ENCODE data around the gene PGP. TPM values are rescaled to one million over a fixed set of nuclear protein-coding genes. Genes with fewer than 3 reads are reported as not detected.

Gene PGP
- total and polyA plus RNA-seq, 10 of the 15 experiments (the other 5 are each of a cell fraction or from before 2014, with no cell fraction given), result 0.42 to 28.0 (median 12.1) TPM

DNA sequence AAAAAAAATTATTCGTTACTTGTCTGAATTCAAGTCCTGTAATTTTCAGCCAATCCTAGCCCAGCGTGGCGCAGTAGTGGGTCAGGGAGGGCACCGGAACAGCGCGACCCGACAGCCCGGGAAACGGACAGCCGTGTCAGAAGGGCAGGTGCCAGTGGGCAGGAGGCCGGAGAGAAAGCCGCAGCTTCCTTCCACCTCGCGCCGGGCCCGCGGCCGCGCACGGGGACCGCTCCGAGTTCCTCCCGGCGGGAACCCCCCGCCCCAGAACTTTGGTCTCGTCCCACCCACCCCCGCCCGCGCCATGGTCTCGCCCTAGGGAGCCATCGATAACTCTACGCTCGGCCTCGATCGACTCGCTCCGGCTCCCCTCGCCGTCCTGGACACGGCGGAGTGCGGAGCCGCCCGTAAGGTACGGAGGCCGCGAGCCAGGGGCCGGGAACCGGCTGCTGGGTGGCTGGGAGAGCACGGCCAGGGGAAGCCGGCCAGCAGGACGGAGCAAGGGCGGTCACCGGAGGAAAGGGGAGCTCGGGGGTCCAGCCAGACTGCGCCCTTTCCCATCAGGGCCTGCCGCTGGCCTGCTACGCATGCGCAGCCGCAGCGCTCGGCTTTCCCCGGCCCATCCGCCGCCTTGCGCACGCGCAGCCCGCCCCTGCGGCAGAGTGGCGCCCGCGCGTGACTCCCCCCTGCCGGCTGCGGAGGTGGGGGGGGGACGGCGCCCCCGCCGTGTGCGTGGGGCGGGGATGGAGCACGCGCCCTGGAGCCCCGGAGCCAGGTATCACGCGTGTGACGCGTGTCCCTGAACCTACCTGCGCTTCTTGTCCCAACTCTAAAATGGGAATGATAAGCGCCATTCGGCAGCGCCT, 9.3 kb downstream of the PGP start, which contains the start of gene MLST8 (continued):
- TF ChIP-seq CEBPZ (IDR thresholded peaks at IDR 0.05; ENCODE audit: low read depth, low read length), result 0 out of 2 replicates have a peak, but pooled peaks have one; percentile 35
- peak; percentile 70 for TF ChIP-seq ATF3 (IDR thresholded peaks at IDR 0.05; ENCODE audit: borderline replicate concordance, extremely low read depth, low read depth, low read length)
- TF ChIP-seq NR2C2 (IDR thresholded peaks at IDR 0.05; ENCODE audit: borderline replicate concordance, control insufficient read depth, insufficient read length, low read depth), result peak; percentile 92
- TF ChIP-seq NRF1 (conservative IDR thresholded peaks at IDR 0.05; ENCODE audit: low read depth, low read length), result peak; percentile 96
- TF ChIP-seq CHD2 (IDR thresholded peaks at IDR 0.05; ENCODE audit: borderline replicate concordance, low read depth, low read length), result 0 out of 2 replicates have a peak, but pooled peaks have one; percentile 33
- no peak for TF ChIP-seq RBBP5 (conservative IDR thresholded peaks at IDR 0.05)
- TF ChIP-seq TCF3 (IDR thresholded peaks at IDR 0.05; ENCODE audit: borderline replicate concordance, insufficient read depth, low read depth, low read length), result 0 out of 2 replicates have a peak, but pooled peaks have one; percentile 17
- peak; percentile 57 for TF ChIP-seq RUNX3 (IDR thresholded peaks at IDR 0.05; ENCODE audit: low read length)
- TF ChIP-seq CUX1 (IDR thresholded peaks at IDR 0.05; ENCODE audit: insufficient replicate concordance, low read depth, low read length), result peak; percentile 95
- no peak; the same call in 1 of the 2 replicates for TF ChIP-seq SMC3 (IDR thresholded peaks at IDR 0.05; ENCODE audit: borderline replicate concordance, low read length)
- peak; percentile 58; the same call in 1 of the 2 replicates for TF ChIP-seq ASH2L (IDR thresholded peaks at IDR 0.05; ENCODE audit: borderline replicate concordance, low read depth)
- peak; percentile 41; the same call in 1 of the 2 replicates for TF ChIP-seq SIN3A (IDR thresholded peaks at IDR 0.05; ENCODE audit: low read depth, low read length)
- TF ChIP-seq PAX5 (IDR thresholded peaks at IDR 0.05; ENCODE audit: borderline replicate concordance, low read depth, low read length), result peak; percentile 12; the same call in 1 of the 2 replicates
- no peak for TF ChIP-seq NFIC (IDR thresholded peaks at IDR 0.05; ENCODE audit: low read depth, low read length)
- TF ChIP-seq, protein P1, sequence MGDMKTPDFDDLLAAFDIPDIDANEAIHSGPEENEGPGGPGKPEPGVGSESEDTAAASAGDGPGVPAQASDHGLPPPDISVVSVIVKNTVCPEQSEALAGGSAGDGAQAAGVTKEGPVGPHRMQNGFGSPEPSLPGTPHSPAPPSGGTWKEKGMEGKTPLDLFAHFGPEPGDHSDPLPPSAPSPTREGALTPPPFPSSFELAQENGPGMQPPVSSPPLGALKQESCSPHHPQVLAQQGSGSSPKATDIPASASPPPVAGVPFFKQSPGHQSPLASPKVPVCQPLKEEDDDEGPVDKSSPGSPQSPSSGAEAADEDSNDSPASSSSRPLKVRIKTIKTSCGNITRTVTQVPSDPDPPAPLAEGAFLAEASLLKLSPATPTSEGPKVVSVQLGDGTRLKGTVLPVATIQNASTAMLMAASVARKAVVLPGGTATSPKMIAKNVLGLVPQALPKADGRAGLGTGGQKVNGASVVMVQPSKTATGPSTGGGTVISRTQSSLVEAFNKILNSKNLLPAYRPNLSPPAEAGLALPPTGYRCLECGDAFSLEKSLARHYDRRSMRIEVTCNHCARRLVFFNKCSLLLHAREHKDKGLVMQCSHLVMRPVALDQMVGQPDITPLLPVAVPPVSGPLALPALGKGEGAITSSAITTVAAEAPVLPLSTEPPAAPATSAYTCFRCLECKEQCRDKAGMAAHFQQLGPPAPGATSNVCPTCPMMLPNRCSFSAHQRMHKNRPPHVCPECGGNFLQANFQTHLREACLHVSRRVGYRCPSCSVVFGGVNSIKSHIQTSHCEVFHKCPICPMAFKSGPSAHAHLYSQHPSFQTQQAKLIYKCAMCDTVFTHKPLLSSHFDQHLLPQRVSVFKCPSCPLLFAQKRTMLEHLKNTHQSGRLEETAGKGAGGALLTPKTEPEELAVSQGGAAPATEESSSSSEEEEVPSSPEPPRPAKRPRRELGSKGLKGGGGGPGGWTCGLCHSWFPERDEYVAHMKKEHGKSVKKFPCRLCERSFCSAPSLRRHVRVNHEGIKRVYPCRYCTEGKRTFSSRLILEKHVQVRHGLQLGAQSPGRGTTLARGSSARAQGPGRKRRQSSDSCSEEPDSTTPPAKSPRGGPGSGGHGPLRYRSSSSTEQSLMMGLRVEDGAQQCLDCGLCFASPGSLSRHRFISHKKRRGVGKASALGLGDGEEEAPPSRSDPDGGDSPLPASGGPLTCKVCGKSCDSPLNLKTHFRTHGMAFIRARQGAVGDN (IDR thresholded peaks at IDR 0.05), result peak; percentile 72; the same call in 1 of the 2 replicates
